ENCODE results near the gene NR2F1-AS1.
"Not testable (repeated sequence)": the region's sequence is repeated elsewhere in the genome, so short reads cannot be mapped to it uniquely, and the experiment has no call there.

NR2F1-AS1 gene

DNA sequence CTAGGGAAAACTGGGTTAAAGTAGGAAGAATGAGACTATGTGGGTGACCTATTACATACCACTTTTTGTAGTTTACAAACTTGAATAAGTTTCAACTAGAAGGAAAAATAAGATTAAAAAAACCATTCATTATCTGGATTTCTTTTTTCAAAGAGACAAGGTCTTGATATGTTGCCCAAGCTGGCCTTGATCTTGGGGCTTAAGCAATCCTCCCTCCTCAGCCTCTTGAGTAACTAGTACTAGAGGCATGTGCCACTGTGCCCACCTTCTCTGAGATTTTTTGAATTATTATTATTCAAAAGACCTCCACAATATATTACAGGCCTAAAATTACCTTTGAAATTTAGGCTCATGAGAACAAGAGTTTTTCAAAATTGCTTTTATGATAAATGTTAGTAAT, 63.2 kb downstream of the NR2F1-AS1 start:
- no peak for FAIRE-seq

DNA sequence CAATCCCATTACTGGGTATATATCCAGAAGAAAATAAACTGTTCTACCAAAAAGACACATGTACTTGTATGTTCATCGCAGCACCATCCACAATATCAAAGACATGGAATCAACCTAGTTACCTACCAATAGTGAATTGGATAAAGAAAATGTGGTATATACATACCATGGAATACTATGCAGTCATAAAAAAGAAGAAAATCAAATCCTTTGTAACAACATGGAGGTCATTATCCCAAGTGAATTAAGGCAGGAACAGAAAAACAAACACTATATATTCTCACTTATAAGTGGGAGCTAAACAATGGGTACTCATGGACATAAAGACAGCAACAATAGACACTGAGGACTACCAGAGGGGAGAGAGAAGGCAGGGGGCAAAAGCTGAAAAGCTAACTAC, 67.7 kb downstream of the NR2F1-AS1 start:
- no peak for FAIRE-seq

DNA sequence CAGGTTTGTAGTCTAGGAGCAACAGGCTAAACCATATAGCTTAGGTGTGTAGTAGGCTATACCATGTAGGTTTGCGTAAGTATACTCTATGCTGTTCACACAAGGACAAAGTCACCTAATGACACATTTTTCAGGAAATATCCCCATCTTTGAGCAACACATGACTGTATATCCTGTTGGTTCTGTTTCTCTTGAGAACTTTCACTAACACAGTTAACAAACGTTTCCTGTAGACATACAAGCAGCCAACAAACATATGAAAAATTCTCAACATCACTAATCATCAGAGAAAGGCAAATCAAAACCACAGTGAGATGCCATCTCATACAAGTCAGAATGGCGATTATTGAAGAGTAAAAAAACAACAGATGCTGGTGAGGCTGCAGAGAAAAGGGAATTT, 68.2 kb downstream of the NR2F1-AS1 start:
- no peak for FAIRE-seq

DNA sequence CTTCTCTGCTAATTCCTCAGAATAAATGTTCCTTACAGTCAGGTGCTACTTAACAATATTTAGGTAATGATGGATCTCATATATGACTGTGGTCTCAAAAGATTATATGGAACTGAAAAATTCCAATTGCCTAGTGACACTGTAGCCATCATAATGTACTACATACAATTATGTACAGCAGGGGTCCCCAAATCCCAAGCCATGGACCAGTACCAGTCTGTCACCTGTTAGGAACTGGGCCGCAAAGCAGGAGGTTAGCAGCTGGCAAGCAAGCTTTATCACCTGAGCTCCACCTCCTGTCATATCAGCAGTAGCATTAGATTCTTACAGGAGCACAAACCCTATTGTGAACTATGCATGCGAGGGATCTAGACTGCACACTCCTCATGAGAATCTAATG, 69.6 kb downstream of the NR2F1-AS1 start:
- FAIRE-seq = no peak

DNA sequence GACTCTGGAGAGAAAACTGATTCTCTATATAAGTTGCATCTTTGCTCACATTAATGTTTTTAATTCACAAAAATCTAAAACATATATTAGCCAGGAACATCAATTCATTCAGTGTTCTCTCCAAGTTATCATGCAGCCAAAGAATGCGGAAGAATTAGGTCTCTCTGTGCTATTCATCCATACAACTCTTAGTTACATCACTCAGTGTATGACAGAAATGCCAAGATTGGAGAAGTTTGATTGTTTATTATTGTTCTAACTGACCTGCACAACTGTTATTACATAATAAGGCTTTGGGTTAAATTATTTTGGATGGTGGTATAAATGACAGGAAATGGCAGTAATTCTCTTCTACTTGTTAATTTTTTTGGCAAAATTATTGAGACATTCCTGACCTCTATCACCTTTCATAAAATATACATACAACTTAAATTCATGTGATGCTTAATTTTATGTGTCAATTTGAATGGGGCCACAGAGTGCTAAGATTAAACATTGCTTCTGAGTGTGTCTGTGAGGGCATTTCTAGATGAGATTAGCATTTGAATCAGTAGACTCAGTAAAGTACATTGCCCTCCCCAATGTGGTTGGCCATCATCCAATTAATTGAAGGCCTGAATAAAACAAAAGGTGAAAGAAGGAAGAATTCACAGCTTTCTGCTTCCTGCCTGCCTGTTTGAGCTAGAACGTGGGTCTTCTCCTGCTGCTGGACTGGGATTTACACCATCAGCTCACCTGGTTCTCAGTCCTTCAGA, 70.2 kb downstream of the NR2F1-AS1 start:
- no peak for FAIRE-seq

DNA sequence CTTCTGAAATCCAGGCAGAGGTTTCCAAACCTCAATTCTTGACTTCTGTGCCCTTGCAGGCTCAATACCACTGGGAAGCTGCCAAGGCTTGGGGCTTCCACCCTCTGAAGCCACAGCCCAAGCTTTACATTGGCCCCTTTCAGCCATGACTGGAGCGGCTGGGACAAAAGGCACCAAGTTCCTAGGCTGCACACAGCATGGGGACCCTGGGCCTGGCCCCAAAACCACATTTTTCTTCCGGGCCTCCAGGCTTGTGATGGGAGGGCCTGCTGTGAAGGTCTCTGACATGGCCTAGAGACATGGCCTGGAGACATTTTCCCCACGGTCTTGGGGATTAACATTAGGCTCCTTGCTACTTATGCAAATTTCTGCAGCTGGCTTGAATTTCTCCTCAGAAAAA, 75.5 kb downstream of the NR2F1-AS1 start:
- not testable (repeated sequence) for FAIRE-seq

DNA sequence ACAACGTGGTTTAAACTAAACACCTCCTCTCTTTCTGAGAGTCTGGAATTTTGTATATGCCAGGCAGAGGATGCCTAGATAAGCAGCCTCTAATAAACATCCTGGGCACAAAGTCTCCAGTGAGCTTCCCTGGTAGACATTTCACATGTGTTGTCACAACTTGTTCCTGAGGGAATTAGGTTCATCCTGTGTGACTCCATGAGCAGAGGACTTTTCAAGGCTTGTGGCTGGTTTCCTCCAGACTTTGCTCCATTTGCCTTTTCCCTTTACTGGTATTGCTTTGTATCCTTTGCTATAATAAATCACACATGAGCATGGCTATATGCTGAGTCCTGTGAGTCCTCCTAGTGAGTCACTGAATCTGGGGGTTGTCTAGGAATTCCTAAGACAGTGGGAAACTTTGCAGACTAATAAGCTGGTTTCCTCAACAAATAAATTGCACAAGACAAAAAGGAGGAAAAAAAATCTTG, 77.4 kb downstream of the NR2F1-AS1 start:
- no peak for FAIRE-seq

DNA sequence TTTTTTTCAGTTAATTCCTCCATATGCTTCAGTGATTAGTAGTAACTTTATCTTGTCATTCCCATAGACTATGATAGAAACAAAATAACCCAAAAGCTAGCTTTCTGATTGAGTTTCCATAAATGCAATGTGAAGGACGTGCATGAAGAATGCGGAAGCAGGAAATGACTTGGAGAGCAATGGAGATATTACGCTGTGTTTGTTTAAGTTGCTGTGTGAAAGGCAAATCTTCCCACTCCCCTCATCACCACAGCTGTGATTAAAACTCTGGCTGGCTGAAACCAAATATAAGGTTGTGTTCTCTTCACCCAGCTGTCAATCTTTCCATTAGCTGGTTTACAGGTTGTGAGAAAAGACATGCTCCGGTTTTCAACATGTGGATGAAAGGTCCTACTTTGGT, 83.9 kb downstream of the NR2F1-AS1 start:
- no peak for FAIRE-seq

DNA sequence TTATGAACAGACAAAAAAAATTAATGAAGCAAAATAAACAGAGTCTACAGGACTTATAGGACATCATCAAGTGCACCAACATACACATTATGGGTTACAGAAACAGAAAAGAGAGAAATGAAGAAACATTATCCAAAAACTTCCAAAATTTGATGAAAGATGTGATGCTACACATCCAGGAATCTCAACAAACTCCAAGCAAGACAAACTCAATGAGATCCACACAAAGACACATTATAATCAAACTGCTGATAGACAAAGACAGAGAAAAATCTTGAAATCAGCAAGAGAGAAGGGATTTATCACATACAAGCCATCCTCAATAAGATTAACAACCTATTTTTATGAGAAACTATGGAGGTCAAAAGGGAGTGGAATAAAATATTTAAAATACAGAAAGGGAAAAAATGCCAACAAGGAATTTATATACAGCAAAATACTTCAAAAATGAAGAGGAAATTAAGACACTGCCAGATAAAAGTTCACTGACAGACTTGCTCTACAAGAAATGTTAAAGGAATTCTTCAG, 101.0 kb downstream of the NR2F1-AS1 start:
- no peak for FAIRE-seq

DNA sequence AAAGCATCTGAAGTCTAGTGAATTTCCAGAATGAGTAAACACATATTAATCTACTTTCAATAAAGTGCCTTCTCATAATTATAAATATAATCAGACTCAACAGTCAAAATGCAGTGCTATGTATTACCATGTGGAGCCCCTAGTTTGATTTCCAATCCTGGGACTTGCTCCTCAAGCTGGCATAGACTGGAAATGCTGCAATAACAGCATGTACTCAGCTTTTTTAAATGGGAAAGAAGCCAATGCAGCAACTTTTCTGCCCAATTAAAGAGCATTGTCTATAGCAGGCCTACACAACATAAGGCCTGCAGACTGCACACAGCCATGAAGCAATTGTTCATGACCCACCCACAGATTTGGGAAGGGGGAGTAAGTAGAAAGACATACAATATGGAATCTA, 103.2 kb downstream of the NR2F1-AS1 start:
- no peak for FAIRE-seq

DNA sequence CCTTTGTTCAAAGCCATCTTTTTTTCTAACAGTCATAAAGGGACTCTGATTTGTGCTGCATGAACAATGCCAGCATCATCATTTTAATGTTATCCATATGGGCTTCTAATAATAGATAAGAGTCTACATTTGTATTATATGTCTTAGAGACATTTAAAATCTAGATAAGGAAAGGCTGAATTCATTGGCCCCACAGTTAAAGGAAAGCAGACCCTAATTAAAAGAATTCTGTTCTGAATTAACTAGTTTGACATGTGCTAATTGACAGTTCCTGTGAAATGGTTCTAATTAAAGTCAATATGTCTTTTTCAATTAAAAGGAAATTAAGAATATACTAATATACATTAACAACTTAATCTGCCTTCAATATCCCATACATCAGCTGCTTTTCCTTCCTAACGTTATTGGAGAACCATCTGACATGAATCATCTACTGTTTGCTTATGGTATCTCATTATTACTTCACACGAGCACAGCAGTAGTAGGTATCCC, 104.7 kb downstream of the NR2F1-AS1 start:
- FAIRE-seq = no peak

DNA sequence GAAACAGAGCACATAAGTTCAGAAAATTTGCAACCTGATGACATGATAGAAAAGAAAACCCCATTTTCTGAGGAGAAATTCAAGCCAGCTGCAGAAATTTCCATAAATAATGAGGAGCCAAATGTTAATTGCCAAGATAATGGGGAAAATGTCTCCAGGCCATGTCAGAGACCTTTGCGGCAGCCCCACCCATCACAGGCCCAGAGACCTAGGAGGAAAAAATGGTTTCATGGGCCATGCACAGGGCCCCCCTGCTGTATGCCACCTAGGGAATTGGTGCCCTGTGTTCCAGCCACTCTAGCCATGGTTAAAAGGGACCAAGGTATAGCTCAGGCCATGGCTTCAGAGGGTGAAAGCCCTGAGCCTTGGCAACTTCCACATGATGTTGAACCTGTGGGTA, 118.1 kb downstream of the NR2F1-AS1 start:
- no peak for FAIRE-seq

DNA sequence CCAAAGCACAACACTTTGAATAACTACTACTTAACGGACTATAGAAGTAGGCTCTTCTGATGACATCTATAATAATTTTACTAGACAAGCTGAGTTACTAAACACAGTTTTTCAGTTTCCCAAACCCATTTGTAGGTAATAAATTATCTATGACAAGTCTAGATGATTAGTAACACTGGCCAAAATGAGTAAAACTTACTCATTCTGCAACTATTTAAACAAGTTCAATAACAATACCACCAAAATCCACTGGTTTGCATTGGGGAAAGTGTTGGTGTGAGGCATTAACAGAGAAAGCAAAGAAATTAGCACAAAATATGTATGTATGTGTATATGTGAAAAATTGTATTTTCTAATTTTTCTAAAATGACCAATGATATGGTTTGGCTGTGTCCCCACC, 119.3 kb downstream of the NR2F1-AS1 start:
- FAIRE-seq = no peak

DNA sequence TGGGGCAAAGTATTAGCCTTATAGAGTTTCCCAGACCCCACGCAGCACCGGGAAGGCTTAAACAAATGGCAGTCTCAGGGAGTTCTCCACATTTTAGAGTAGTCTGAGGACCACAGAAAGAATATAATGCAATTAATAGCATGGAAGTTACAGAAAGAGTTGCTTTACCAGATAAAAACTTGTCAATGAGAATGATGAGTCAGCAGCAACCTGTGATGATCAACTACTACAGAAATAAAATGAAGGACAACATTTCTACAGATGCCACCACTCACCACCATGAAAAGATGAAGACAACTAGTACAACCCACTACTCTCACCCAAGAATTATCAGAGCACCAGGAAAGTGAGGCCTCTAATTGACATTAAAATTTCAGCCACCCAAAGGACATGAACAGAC, 120.7 kb downstream of the NR2F1-AS1 start:
- FAIRE-seq = no peak

DNA sequence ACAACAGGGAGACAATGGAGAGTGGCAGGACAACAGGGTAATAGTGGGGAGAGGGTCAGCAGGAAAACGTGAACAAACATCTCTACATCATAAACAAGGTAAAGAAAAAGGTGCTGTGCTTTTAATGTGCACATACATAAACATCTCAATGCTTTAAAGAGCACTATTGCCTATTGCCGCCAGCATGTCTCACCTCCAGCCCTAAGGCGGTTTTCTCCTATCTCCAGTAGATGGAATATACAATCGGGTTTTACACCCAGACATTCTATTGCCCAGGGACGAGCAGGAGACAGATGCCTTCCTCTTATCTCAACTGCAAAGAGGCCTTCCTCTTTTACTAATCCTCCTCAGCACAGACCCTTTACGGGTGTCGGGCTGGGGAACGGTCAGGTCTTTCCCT, 124.2 kb downstream of the NR2F1-AS1 start:
- not testable (repeated sequence) for FAIRE-seq

DNA sequence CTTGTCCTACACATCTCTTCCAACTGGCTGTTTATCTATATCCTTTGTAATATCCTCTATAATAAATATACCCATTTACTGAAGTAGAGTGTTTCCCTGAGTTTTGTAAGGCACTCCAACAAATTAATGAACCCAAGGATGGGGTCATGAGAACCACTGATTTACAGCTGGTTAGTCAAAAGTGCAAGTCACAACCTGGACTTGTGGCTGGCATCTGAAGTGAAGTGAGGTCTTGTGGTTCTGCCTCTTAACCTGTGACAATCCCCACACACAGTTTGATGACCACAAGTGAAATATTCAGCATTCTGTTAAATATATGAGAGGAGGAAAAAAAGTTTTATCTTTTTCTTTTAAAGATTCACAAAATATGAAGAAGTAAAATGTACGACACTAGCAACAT, 126.1 kb downstream of the NR2F1-AS1 start:
- no peak for FAIRE-seq

DNA sequence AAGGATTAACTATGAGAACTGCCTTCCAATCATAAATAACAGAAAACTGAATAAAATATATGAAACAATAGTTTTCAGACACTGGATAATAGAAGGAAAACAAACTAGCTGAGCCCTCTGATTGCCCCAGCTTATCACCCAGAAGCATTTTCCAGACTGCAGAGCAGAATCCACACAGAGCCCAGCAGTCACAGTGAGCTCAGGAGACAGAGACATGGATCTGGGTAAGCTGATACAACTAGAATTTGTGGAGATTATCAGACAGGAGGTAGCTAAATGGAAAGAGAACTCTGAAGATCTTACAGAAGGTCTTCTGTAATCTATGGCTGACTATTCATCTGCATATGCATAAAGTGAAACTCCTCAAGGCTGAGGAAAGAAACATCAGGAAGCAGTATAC, 128.8 kb downstream of the NR2F1-AS1 start:
- FAIRE-seq = no peak

DNA sequence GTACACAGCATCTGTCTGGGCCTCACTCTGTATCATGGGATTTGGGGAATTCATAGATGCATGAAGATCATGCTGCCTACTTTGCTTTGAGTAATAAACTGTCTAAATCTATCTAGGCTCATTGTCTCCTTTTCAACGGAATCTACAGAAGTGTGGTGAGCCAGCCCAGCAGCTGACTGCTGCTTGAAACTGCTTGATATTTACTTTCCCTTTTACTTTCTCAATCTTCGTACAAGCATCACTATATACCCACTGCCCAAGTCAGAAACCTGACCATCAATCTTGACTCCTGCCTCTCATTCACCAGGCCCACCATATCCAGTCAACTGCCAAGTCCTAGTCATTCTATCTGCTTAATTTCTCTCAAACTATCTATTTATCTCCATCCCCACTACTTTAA, 142.9 kb downstream of the NR2F1-AS1 start:
- no peak for FAIRE-seq

DNA sequence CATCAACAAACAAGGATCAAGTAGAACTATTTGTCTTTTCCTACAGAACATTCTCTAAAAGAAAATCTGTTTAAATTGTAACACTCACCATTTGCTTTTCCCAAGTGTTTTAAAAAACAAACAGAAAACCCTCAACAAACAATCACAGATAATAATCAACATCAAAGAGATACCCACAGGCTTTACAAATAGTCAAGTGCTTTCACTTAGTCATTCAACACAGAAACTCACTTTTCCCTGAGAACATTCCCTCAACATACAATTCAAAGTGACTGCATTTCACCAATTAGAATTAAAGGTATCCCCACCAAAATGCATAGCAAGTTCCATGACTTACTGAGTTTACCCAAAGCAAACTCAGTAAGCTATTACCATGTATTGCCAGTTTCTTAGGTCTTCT, 144.9 kb downstream of the NR2F1-AS1 start:
- FAIRE-seq = no peak

DNA sequence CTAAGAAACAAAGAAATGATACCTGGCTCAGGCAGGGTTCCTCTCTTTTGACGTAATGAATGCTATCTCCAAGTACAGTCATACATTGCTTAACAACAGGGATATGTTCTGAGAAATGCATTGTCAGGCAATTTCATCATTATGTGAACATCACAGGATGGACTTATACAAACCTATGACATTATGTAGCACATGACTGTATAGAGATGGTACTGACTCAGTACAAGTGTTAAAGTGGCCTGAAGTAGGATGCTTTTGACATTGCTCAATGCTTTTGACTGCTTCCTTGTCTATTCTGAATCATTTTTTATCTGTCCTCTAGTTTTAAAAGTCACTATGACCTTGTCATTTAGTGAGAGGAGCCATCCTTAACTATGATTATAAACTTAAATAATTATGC, 147.6 kb downstream of the NR2F1-AS1 start:
- FAIRE-seq = no peak

DNA sequence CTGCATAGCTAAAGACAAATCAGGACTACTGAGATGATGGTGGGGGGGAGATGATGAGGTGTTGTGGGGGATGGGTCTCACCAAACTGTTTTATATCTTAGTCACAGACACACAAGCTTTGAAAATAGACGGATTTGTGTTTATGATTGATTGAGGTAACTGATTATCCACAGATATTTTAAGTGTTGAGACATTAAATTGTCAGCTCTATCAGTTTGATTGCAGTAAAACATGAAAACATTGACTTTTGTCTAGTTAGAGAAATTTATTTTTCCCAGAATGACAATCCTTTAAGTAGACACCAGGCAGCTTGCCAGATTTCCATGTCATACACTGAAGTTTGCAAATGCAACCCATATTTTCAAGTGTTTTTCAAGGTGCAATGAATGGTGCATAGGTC, 149.8 kb downstream of the NR2F1-AS1 start:
- FAIRE-seq = no peak

DNA sequence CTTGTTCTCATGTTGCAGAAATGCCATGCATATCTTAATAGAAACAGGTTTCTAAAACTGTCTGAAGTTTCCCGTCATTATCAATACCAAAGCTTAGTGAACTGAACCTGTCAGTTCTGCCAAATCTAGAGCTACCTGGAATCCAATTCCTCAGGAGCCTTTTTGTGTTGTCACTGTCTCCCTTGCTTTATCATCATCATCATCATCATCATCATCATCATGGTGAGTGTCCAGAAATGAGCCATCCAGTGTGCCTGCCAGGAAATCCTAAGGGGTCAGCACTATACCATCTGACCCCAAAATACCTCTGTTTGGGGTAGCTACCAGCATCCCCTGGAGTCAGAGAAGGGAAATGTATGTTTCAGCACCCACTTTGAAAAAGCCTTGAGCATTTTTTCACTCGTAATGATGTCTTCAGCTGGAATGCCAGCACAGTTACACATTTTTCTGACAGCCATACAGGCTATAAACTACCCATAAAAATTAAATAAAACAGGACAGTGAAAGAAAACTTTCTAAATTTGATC, 150.3 kb downstream of the NR2F1-AS1 start:
- FAIRE-seq = no peak

DNA sequence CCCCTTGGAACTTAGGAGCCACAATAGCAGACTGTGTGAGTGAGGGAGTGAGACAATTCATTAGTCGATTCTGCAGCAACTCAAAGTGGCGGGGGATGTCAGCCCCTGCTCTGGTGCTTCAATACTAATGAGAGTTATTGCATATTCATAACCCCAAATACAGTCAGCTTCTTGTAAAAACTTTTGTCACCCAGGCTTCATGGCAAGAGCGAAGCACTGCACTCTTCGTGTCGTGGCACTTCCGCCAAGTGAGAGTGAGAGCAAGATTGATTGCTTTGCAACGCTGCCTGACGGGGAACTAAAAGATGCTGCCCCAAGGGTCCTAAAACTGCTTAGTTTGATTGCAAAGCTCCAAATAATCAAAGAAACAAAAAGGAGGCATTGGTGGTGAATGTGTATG, 150.9 kb downstream of the NR2F1-AS1 start:
- no peak for FAIRE-seq

DNA sequence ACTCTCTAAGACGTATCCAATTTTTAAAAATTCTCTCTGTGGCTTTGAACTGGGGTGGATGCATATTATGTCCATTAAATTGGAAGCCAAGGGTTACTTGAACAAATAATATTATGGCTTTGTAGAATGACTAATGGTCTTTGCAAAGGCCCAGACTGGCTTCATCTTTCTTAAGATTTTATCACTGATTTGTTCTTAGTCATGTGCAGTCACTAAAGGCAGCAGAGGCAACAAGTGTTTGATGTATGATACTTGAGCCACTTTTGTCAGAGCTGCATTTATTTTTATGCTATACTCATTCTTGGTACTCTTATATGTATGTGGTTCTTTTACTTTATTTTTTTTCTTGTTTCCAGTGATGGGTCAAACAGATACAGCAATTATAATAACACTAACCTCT, 152.2 kb downstream of the NR2F1-AS1 start:
- no peak for FAIRE-seq
